GM21786 (cell line): Measurements from ENCODE around the gene STARD13.
A peak's percentile ranks its signal among the peaks of the same experiment; 100 is the strongest.
"Not testable (repeated sequence)": the region's sequence is repeated elsewhere in the genome, so short reads cannot be mapped to it uniquely, and the experiment has no call there.

Source experiments
- ATAC-seq: cut with Tn5 transposase; IDR thresholded peaks from one replicate; pipeline ENCODE4 v1.9.1; 2021; ENCODE audit not compliant: unreplicated experiment

STARD13 gene

GRCh38 chr13:33257841-33258807, 27.4 kb downstream of the STARD13 start:
- ATAC-seq, result no peak

- no peak for ATAC-seq
Observed at GRCh38 chr13:33256148-33256840, 29.3 kb downstream of the STARD13 start.

GRCh38 chr13:33252135-33252534, 33.4 kb downstream of the STARD13 start:
- no peak for ATAC-seq

GRCh38 chr13:33251131-33251661, 34.4 kb downstream of the STARD13 start:
- peak; percentile 80 for ATAC-seq

- ATAC-seq, result no peak
Observed at GRCh38 chr13:33250609-33251008, 34.9 kb downstream of the STARD13 start.

- no peak for ATAC-seq
Observed at GRCh38 chr13:33249894-33250293, 35.7 kb downstream of the STARD13 start.

- no peak for ATAC-seq
Observed at GRCh38 chr13:33249066-33249465, 36.5 kb downstream of the STARD13 start.

- no peak for ATAC-seq
Observed at GRCh38 chr13:33245505-33246158, 39.9 kb downstream of the STARD13 start.

- ATAC-seq, result no peak
Observed at GRCh38 chr13:33244907-33245287, 40.7 kb downstream of the STARD13 start.

- no peak for ATAC-seq
Observed at GRCh38 chr13:33244210-33244906, 41.2 kb downstream of the STARD13 start.

- ATAC-seq, result no peak
Observed at GRCh38 chr13:33242984-33243617, 42.5 kb downstream of the STARD13 start.

GRCh38 chr13:33242372-33242771, 43.2 kb downstream of the STARD13 start:
- ATAC-seq, result not testable (repeated sequence)

- ATAC-seq, result no peak
Observed at GRCh38 chr13:33236021-33236420, 49.5 kb downstream of the STARD13 start.

GRCh38 chr13:33235564-33235963, 50.0 kb downstream of the STARD13 start:
- no peak for ATAC-seq

- no peak for ATAC-seq
Observed at GRCh38 chr13:33235078-33235477, 50.5 kb downstream of the STARD13 start.

GRCh38 chr13:33233547-33233946, 52.0 kb downstream of the STARD13 start:
- no peak for ATAC-seq

- no peak for ATAC-seq
Observed at GRCh38 chr13:33232883-33233282, 52.7 kb downstream of the STARD13 start.

- ATAC-seq, result no peak
Observed at GRCh38 chr13:33231339-33231738, 54.2 kb downstream of the STARD13 start.

- no peak for ATAC-seq
Observed at GRCh38 chr13:33230178-33230881, 55.2 kb downstream of the STARD13 start.
